AG04449 (cell line): Measurements from ENCODE around the gene ENTHD1.
"Not testable (repeated sequence)": the region's sequence is repeated elsewhere in the genome, so short reads cannot be mapped to it uniquely, and the experiment has no call there.

Experiments
- CTCF ChIA-PET: fragments of 350-600 bp; formaldehyde crosslinking; extraction: SDS; loops from one replicate; lab custom pipeline; 2021; ENCODE audit warnings: antibody characterized with exemption; lab: Yijun Ruan, JAX
- POLR2A ChIA-PET: fragments of 400-600, 350-600 bp; formaldehyde crosslinking; extraction: SDS; loops from one replicate; lab custom pipeline; 2020; ENCODE audit warnings: antibody characterized with exemption, inconsistent platforms; lab: Yijun Ruan, JAX
- DNase-seq: peaks from one replicate; pipeline ENCODE4 v3.0.0-alpha.2; 2010; ENCODE audit warnings: low read depth, low spot score
- H3K4me3 ChIP-seq: 2 replicates; pipeline ENCODE4 v1.5.1; 2011; ENCODE audit warnings: low read depth, mild to moderate bottlenecking, control low read depth, low read length
- CTCF ChIP-seq: IDR thresholded peaks from one replicate; pipeline ENCODE4 v1.5.1; 2011; ENCODE audit warnings: mild to moderate bottlenecking, moderate library complexity, low read length, control low read depth, inconsistent platforms; ENCODE audit not compliant: insufficient read depth; ENCODE audit errors: missing control alignments

ENTHD1 gene

GRCh38 chr22:39851606-39852315 is 41.8 kb downstream of the ENTHD1 start:
- H3K4me3 ChIP-seq: no peak overlapping the region
- no peak for DNase-seq
- ChIA-PET CTCF (interaction anchor here (1.2 kb wide), 1 partner anchor 12 kb away, joined by 3 read pairs; no protein-coding TSS in a partner anchor), POLR2A (no interaction called here)
- no peak for TF ChIP-seq CTCF

GRCh38 chr22:39847477-39847876 is 46.1 kb downstream of the ENTHD1 start:
- DNase-seq: no peak
- H3K4me3 ChIP-seq: no peak overlapping the region
- ChIA-PET POLR2A (no interaction called here), CTCF (interaction anchor here (0.6 to 0.7 kb wide), 2 partner anchors 17 to 24 kb away, joined by 3 to 4 read pairs; no protein-coding TSS in a partner anchor)
- no peak for TF ChIP-seq CTCF

- H3K4me3 ChIP-seq, CTCF ChIA-PET, POLR2A ChIA-PET, DNase-seq: not testable (repeated sequence)
These were observed 47.0 kb downstream of the ENTHD1 start for GRCh38 chr22:39846539-39846938.

GRCh38 chr22:39845529-39845928 is 48.0 kb downstream of the ENTHD1 start:
- DNase-seq: no peak
- no peak overlapping the region for H3K4me3 ChIP-seq
- TF ChIP-seq CTCF: no peak
- ChIA-PET CTCF (no interaction called here), POLR2A (no interaction called here)

GRCh38 chr22:39839917-39840510 is 53.5 kb downstream of the ENTHD1 start:
- CTCF ChIA-PET: interaction anchor here (1.3 kb wide), 1 partner anchor 11 kb away, joined by 3 read pairs; no protein-coding TSS in a partner anchor
- POLR2A ChIA-PET: no interaction called here

GRCh38 chr22:39839204-39839603 is 54.4 kb downstream of the ENTHD1 start:
- POLR2A ChIA-PET: no interaction called here
- CTCF ChIA-PET: no interaction called here
- TF ChIP-seq CTCF: no peak
- no peak for DNase-seq
- H3K4me3 ChIP-seq: no peak overlapping the region

More at GRCh38 chr22:39839917-39840510, 53.5 kb downstream of the ENTHD1 start:
- no peak for DNase-seq
- TF ChIP-seq CTCF: no peak
- no peak overlapping the region for H3K4me3 ChIP-seq
